ENCODE results near the gene CPE.

CPE gene

GRCh38 chr4:165403637-165404036 lies 24.8 kb downstream of the CPE start:
- no peak for TF ChIP-seq FOXP2 (optimal IDR thresholded peaks at IDR 0.05; ENCODE audit: control extremely low read depth, extremely low read length, insufficient read depth)
- no peak for TF ChIP-seq POLR2AphosphoS5 (IDR thresholded peaks at IDR 0.05; ENCODE audit: borderline replicate concordance, low read depth, low read length)
- TF ChIP-seq EZH2 (IDR thresholded peaks at IDR 0.05), result no peak
- Histone ChIP-seq H3K9ac (ENCODE audit: insufficient read length) (no peak overlapping the region), H3K36me3 (ENCODE audit: insufficient read depth, low read length) (no peaks in the 10 kb centered on the region), H3K27ac (peak overlapping the region; percentile 73; the same call in 1 of the 2 replicates), H3K4me3 (no peak overlapping the region; the same call in 1 of the 2 replicates), H3K9me3 (ENCODE audit: low read depth, low read length) (no peaks in the 10 kb centered on the region)
- no peak for DNase-seq (ENCODE audit: low read depth, low spot score)

- H3K4me3 ChIP-seq, result no peak overlapping the region
- DNase-seq (ENCODE audit: low read depth, low spot score), result no peak
- H3K9ac ChIP-seq (ENCODE audit: insufficient read length), result no peak overlapping the region
- H3K27ac ChIP-seq, result peak overlapping the region; percentile 73; the same call in 1 of the 2 replicates
- no peaks in the 10 kb centered on the region for H3K36me3 ChIP-seq (ENCODE audit: insufficient read depth, low read length)
- H3K9me3 ChIP-seq (ENCODE audit: low read depth, low read length), result no peaks in the 10 kb centered on the region
- TF ChIP-seq FOXP2 (optimal IDR thresholded peaks at IDR 0.05; ENCODE audit: control extremely low read depth, extremely low read length, insufficient read depth) (no peak), POLR2AphosphoS5 (IDR thresholded peaks at IDR 0.05; ENCODE audit: borderline replicate concordance, low read depth, low read length) (no peak), EZH2 (IDR thresholded peaks at IDR 0.05) (no peak)
Observed at GRCh38 chr4:165404080-165404479, 25.3 kb downstream of the CPE start.

- Histone ChIP-seq H3K36me3 (ENCODE audit: insufficient read depth, low read length) (no peaks in the 10 kb centered on the region), H3K9ac (ENCODE audit: insufficient read length) (no peak overlapping the region), H3K9me3 (ENCODE audit: low read depth, low read length) (no peaks in the 10 kb centered on the region), H3K4me3 (no peak overlapping the region), H3K27ac (no peak overlapping the region)
- TF ChIP-seq EZH2 (IDR thresholded peaks at IDR 0.05) (no peak), FOXP2 (optimal IDR thresholded peaks at IDR 0.05; ENCODE audit: control extremely low read depth, extremely low read length, insufficient read depth) (no peak), POLR2AphosphoS5 (IDR thresholded peaks at IDR 0.05; ENCODE audit: borderline replicate concordance, low read depth, low read length) (no peak)
- no peak for DNase-seq (ENCODE audit: low read depth, low spot score)
Observed at GRCh38 chr4:165404696-165405095, 25.9 kb downstream of the CPE start.

- Histone ChIP-seq H3K9me3 (ENCODE audit: low read depth, low read length) (no peaks in the 10 kb centered on the region), H3K9ac (ENCODE audit: insufficient read length) (no peak overlapping the region), H3K36me3 (ENCODE audit: insufficient read depth, low read length) (no peaks in the 10 kb centered on the region), H3K4me3 (no peak overlapping the region), H3K27ac (no peak overlapping the region)
- TF ChIP-seq EZH2 (IDR thresholded peaks at IDR 0.05) (no peak), FOXP2 (optimal IDR thresholded peaks at IDR 0.05; ENCODE audit: control extremely low read depth, extremely low read length, insufficient read depth) (no peak), POLR2AphosphoS5 (IDR thresholded peaks at IDR 0.05; ENCODE audit: borderline replicate concordance, low read depth, low read length) (no peak)
- no peak for DNase-seq (ENCODE audit: low read depth, low spot score)
Observed at GRCh38 chr4:165410214-165410613, 31.4 kb downstream of the CPE start.

GRCh38 chr4:165415910-165416309 lies 37.1 kb downstream of the CPE start:
- no peak for DNase-seq (ENCODE audit: low read depth, low spot score)
- Histone ChIP-seq H3K4me3 (no peak overlapping the region), H3K9ac (ENCODE audit: insufficient read length) (no peak overlapping the region), H3K27ac (no peak overlapping the region), H3K36me3 (ENCODE audit: insufficient read depth, low read length) (no peaks in the 10 kb centered on the region), H3K9me3 (ENCODE audit: low read depth, low read length) (no peaks in the 10 kb centered on the region)
- TF ChIP-seq POLR2AphosphoS5 (IDR thresholded peaks at IDR 0.05; ENCODE audit: borderline replicate concordance, low read depth, low read length) (no peak), FOXP2 (optimal IDR thresholded peaks at IDR 0.05; ENCODE audit: control extremely low read depth, extremely low read length, insufficient read depth) (no peak), EZH2 (IDR thresholded peaks at IDR 0.05) (no peak)

- H3K27ac ChIP-seq, result no peak overlapping the region
- no peaks in the 10 kb centered on the region for H3K9me3 ChIP-seq (ENCODE audit: low read depth, low read length)
- no peak overlapping the region for H3K4me3 ChIP-seq
- no peak overlapping the region for H3K9ac ChIP-seq (ENCODE audit: insufficient read length)
- H3K36me3 ChIP-seq (ENCODE audit: insufficient read depth, low read length), result no peaks in the 10 kb centered on the region
- DNase-seq (ENCODE audit: low read depth, low spot score), result no peak
- TF ChIP-seq POLR2AphosphoS5 (IDR thresholded peaks at IDR 0.05; ENCODE audit: borderline replicate concordance, low read depth, low read length), result no peak
- TF ChIP-seq EZH2 (IDR thresholded peaks at IDR 0.05), result no peak
- TF ChIP-seq FOXP2 (optimal IDR thresholded peaks at IDR 0.05; ENCODE audit: control extremely low read depth, extremely low read length, insufficient read depth), result no peak
Observed at GRCh38 chr4:165418073-165418472, 39.3 kb downstream of the CPE start.

- H3K36me3 ChIP-seq (ENCODE audit: insufficient read depth, low read length), result no peaks in the 10 kb centered on the region
- DNase-seq (ENCODE audit: low read depth, low spot score), result no peak
- TF ChIP-seq POLR2AphosphoS5 (IDR thresholded peaks at IDR 0.05; ENCODE audit: borderline replicate concordance, low read depth, low read length), result no peak
- TF ChIP-seq EZH2 (IDR thresholded peaks at IDR 0.05), result no peak
- no peak for TF ChIP-seq FOXP2 (optimal IDR thresholded peaks at IDR 0.05; ENCODE audit: control extremely low read depth, extremely low read length, insufficient read depth)
Observed at GRCh38 chr4:165425629-165426028, 46.8 kb downstream of the CPE start.

GRCh38 chr4:165426331-165426730 lies 47.5 kb downstream of the CPE start:
- Histone ChIP-seq H3K27ac (peak overlapping the region; percentile 30; the same call in 1 of the 2 replicates), H3K4me3 (no peak overlapping the region), H3K9ac (ENCODE audit: insufficient read length) (no peak overlapping the region), H3K9me3 (ENCODE audit: low read depth, low read length) (peaks cover 5% of the 10 kb centered on the region; the same call in 1 of the 2 replicates), H3K36me3 (ENCODE audit: insufficient read depth, low read length) (no peaks in the 10 kb centered on the region)
- no peak for TF ChIP-seq POLR2AphosphoS5 (IDR thresholded peaks at IDR 0.05; ENCODE audit: borderline replicate concordance, low read depth, low read length)
- no peak for TF ChIP-seq FOXP2 (optimal IDR thresholded peaks at IDR 0.05; ENCODE audit: control extremely low read depth, extremely low read length, insufficient read depth)
- TF ChIP-seq EZH2 (IDR thresholded peaks at IDR 0.05), result no peak
- DNase-seq (ENCODE audit: low read depth, low spot score), result no peak

More at GRCh38 chr4:165425629-165426028, 46.8 kb downstream of the CPE start:
- Histone ChIP-seq H3K4me3 (no peak overlapping the region), H3K9me3 (ENCODE audit: low read depth, low read length) (peaks cover 5% of the 10 kb centered on the region; the same call in 1 of the 2 replicates), H3K9ac (ENCODE audit: insufficient read length) (no peak overlapping the region), H3K27ac (peak overlapping the region; percentile 30; the same call in 1 of the 2 replicates)

- no peak for TF ChIP-seq POLR2AphosphoS5 (IDR thresholded peaks at IDR 0.05; ENCODE audit: borderline replicate concordance, low read depth, low read length)
- TF ChIP-seq EZH2 (IDR thresholded peaks at IDR 0.05), result no peak
- TF ChIP-seq FOXP2 (optimal IDR thresholded peaks at IDR 0.05; ENCODE audit: control extremely low read depth, extremely low read length, insufficient read depth), result no peak
- H3K27ac ChIP-seq, result no peak overlapping the region
- H3K4me3 ChIP-seq, result no peak overlapping the region
- DNase-seq (ENCODE audit: low read depth, low spot score), result no peak
- no peaks in the 10 kb centered on the region for H3K36me3 ChIP-seq (ENCODE audit: insufficient read depth, low read length)
- peaks cover 5% of the 10 kb centered on the region; the same call in 1 of the 2 replicates for H3K9me3 ChIP-seq (ENCODE audit: low read depth, low read length)
- no peak overlapping the region for H3K9ac ChIP-seq (ENCODE audit: insufficient read length)
Observed at GRCh38 chr4:165426823-165427222, 48.0 kb downstream of the CPE start.

Measured in SK-N-MC (cell line).